ENCODE measurements around the gene ITPR1.
"Not testable (repeated sequence)": the region's sequence is repeated elsewhere in the genome, so short reads cannot be mapped to it uniquely, and the experiment has no call there.

ITPR1 gene

DNA sequence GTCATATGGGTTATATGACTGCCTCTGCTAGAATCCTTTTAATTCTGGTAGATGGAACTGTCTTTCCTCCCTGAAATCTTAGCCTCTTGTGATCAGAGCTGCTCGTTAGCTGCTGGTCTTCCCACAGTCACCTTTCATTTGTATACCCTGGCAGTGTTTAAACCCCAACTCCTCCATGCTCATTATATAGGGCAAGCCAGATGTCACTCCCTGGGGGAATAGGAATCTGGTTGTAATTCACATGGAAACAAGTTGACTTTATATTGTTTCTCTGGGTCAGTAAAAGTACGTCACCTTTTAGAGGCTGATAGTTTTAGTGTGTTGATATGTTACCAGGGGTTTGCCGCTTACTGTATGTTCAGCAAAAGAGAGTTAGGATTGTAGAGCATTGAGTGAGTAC is 103.5 kb downstream of the ITPR1 start:
- DNase-seq (ENCODE audit: low read depth): no peak

GRCh38 chr3:4597208-4597985 is 104.2 kb downstream of the ITPR1 start:
- DNase-seq (ENCODE audit: low read depth): no peak

- DNase-seq (ENCODE audit: low read depth): not testable (repeated sequence)
Measured at GRCh38 chr3:4598232-4598631, 105.1 kb downstream of the ITPR1 start.

- DNase-seq (ENCODE audit: low read depth): no peak
Measured at GRCh38 chr3:4599612-4600011, 106.5 kb downstream of the ITPR1 start.

DNA sequence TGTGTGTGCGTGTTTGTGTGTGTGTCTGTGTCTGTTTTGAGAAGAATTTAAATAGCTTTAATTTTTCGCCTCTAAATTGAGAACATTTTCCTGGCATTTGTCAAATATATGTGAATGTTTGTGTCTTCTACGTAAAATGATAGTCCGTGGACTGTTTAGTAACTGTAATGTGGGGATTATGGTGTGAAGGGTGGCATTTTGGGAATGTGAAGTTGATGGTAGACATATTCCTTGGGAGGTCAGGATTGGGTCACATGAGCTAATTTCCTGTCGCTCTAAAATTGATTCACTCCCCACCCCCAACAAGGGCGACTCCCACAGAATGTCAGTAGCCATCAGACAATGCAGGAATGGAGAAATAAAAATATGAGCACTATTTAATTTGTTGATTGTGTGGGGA is 107.3 kb downstream of the ITPR1 start:
- no peak for DNase-seq (ENCODE audit: low read depth)

DNA sequence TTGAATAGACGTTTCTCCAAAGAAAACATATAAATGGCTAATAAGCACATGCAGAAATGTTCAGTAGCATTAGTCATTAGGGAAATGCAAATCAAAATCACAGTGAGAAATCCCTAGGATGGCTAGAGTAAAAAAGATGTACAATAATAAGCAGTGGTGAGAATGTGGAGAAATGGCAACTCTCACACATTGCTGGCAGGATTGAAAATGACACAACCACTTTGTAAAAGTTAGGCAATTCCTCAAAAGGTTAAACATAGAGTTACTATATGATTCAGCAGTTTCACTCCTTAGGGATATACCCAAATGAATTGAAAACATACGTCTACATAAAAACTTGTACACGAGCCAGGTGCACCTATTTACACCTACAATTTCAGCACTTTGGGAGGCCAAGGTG is 108.7 kb downstream of the ITPR1 start:
- DNase-seq (ENCODE audit: low read depth): no peak

GRCh38 chr3:4604693-4605092 is 111.5 kb downstream of the ITPR1 start:
- no peak for DNase-seq (ENCODE audit: low read depth)

GRCh38 chr3:4606911-4607310 is 113.8 kb downstream of the ITPR1 start:
- no peak for DNase-seq (ENCODE audit: low read depth)

GRCh38 chr3:4613366-4613765 is 120.2 kb downstream of the ITPR1 start:
- DNase-seq (ENCODE audit: low read depth): no peak

- no peak for DNase-seq (ENCODE audit: low read depth)
Measured at GRCh38 chr3:4614070-4614469, 120.9 kb downstream of the ITPR1 start.

GRCh38 chr3:4614927-4615326 is 121.8 kb downstream of the ITPR1 start:
- DNase-seq (ENCODE audit: low read depth): no peak

GRCh38 chr3:4615750-4616149 is 122.6 kb downstream of the ITPR1 start:
- DNase-seq (ENCODE audit: low read depth): no peak

DNA sequence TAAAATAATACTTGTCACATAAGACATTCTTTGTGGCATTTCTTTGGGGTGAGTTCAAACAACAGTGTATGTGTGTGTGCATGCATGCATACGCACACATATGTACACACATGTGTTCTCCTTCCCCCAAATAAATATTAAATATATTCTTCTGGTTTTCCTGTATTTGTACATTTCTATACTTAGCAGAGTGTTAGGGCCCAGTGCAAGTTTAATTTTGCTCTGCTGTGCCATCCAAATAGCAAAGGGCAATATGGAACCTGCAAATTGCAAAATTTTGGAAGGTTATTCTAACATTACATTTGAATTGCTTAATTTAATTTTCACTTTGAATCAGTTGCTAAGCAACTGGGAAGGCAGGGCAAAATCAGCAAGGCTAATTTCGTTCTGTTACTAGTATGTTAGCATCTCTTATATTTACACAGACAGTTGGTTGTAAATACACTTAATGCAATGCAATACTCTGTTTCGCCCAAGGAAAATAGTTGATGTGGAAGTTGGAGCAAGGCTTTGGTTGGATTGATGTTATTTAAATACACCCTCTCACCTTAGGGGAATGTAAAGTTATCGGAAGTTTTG is 130.4 kb downstream of the ITPR1 start:
- DNase-seq (ENCODE audit: low read depth): no peak

DNA sequence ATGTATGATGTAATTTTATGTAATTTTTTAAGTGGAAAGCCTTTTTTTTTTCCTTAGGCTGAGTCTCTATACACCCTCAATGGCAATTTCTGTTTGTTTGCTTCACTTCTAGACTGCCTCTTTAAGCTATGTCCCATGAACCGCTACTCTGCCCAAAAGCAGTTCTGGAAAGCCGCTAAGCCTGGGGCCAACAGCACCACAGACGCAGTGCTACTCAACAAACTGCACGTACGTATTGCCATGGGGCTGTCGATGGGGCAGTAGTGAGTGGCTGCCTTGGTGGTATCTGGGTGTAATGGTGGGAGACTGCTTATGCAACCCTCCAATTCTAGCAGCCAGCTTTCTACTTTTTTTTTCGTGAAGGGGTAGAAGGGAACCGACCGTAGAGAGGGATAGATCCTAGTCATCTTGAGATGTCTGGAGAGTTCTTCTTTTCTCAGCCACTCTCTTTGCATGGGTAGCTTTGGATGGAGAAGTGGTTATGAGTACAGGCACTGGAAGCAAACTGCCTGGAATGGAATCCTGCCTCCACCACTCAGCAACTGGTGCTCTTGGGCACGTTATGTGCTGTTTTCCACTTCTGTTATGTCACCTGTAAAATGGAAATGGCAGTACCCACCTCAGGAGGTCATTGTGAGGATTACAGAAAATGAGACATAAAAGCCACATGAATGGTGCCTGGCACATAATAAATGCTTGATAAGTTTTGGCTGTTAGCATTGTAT is 134.7 kb downstream of the ITPR1 start:
- no peak for DNase-seq (ENCODE audit: low read depth)

GRCh38 chr3:4629095-4630007 is 136.2 kb downstream of the ITPR1 start:
- no peak for DNase-seq (ENCODE audit: low read depth)

DNA sequence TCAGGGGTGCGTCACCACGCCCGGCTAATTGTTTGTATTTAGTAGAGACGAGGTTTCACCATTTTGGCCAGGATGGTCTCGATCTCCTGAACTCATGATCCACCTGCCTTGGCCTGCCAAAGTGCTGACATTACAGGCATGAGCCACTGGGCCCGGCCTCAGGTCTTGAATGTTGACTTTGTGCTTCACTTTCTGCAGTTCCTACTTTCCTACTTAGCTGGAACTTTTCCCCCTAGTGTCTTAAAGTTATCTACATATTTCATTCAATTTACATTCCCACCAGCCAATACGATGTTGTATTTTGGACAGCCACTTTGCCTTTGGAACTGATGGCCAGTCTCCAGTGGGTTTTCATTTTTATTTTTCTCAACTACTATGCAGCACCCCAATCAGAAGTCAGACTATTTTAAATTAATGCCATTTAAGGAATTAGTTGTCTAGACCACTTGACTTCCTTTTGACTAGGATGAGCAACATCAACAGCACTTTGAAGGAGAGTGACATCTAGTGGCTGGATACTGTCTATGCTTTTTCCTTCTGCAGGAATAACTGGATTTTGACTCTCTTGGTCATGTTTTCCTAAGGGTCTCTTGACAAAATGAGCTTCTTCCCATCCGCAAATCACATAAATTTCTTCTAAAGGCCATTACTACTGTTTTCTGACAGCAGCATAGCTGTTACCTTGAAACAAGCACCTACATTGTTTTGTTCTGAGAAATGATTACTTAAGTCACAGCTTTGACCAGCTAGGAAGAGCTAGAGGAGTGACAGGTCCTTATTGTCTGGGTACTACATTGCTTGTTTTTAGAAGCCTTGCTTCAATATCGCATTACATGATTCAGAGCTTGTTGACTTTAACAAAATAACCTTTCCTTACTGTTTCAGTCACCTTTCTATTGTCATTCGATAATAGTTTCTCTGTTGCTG is 140.2 kb downstream of the ITPR1 start:
- peak; percentile 26 for DNase-seq (ENCODE audit: low read depth)

GRCh38 chr3:4634894-4635293 is 141.7 kb downstream of the ITPR1 start:
- DNase-seq (ENCODE audit: low read depth): no peak

GRCh38 chr3:4637265-4637664 is 144.1 kb downstream of the ITPR1 start:
- DNase-seq (ENCODE audit: low read depth): no peak

DNA sequence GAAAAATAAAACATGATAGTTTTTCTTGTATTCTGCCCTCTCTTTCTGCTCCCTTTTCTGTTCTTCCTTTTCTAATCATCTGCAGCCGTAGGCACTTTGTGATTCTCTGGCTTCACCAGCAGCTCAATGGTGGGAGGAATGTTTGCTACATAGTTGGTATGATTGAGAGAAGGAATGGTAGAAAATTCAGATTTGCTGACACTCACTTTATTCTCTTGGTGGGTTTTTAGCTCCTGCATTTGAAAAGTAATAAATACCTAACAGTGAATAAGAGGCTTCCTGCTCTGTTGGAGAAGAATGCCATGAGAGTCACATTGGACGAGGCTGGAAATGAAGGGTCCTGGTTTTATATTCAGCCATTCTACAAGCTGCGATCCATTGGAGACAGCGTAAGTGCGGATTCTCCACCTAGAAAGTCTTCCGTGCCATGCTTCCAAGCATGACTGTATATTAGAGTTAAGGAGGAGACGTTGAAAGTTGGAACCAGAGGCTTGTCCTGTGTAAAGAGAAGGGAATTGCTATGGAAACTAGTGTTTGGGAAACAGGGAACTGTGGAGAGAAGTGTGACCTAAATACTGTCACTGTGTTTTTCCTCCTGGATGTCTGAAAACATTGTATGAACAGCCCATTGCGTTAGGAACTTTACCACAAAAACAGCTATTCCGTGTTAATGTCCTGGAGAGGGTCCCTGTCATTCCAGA is 148.9 kb downstream of the ITPR1 start:
- no peak for DNase-seq (ENCODE audit: low read depth)

GRCh38 chr3:4642611-4643010 is 149.5 kb downstream of the ITPR1 start:
- peak; percentile 15 for DNase-seq (ENCODE audit: low read depth)
